ENCODE measurements around the gene TCF7L1. TPM values are rescaled to one million over a fixed set of nuclear protein-coding genes. Genes with fewer than 3 reads are reported as not detected.

The TCF7L1 gene
- total and polyA plus RNA-seq, 2 of the 13 experiments (the other 11 are each of a cell fraction or from before 2014, with no cell fraction given), result 0.04 to 0.15 TPM

DNA sequence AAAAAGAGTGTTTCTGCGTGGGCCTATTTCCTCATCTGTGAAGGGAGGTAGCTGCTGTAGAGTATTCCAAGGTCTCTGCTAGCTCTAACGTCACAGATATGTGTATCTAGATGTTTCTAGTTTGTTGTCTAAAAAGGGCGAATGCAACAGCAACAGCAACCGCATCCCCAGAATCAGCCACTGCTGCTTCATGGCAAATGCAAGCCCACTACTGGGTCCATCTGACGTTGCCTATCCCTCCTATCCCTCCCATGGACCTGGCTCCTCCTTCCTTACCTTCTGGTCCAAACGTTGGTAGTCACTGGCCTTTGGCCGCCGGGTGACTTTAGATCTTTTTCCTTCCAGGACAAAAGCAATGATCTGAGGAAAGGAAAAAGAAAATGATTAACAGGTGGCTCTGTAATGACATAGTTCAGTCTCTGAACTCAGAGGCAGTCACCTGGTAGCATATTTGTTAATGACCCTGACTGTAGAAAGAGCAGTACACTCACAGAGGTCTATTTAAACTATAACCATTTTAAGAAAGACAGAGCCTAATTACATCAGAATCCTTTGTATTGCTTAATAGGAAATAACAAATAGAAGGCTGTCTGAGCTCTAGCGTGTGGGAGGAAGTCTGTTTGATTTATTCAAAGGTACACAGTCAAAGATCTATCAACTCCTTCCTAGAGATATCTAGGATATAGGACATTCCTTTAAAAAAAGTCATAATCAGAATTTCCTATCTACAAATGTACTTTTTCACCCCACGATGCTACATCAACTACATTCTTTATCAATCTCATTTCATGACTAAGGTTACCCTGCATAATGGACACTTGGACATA lies 191.7 kb downstream of the TCF7L1 start (continued):
- TF ChIP-seq, protein P1, sequence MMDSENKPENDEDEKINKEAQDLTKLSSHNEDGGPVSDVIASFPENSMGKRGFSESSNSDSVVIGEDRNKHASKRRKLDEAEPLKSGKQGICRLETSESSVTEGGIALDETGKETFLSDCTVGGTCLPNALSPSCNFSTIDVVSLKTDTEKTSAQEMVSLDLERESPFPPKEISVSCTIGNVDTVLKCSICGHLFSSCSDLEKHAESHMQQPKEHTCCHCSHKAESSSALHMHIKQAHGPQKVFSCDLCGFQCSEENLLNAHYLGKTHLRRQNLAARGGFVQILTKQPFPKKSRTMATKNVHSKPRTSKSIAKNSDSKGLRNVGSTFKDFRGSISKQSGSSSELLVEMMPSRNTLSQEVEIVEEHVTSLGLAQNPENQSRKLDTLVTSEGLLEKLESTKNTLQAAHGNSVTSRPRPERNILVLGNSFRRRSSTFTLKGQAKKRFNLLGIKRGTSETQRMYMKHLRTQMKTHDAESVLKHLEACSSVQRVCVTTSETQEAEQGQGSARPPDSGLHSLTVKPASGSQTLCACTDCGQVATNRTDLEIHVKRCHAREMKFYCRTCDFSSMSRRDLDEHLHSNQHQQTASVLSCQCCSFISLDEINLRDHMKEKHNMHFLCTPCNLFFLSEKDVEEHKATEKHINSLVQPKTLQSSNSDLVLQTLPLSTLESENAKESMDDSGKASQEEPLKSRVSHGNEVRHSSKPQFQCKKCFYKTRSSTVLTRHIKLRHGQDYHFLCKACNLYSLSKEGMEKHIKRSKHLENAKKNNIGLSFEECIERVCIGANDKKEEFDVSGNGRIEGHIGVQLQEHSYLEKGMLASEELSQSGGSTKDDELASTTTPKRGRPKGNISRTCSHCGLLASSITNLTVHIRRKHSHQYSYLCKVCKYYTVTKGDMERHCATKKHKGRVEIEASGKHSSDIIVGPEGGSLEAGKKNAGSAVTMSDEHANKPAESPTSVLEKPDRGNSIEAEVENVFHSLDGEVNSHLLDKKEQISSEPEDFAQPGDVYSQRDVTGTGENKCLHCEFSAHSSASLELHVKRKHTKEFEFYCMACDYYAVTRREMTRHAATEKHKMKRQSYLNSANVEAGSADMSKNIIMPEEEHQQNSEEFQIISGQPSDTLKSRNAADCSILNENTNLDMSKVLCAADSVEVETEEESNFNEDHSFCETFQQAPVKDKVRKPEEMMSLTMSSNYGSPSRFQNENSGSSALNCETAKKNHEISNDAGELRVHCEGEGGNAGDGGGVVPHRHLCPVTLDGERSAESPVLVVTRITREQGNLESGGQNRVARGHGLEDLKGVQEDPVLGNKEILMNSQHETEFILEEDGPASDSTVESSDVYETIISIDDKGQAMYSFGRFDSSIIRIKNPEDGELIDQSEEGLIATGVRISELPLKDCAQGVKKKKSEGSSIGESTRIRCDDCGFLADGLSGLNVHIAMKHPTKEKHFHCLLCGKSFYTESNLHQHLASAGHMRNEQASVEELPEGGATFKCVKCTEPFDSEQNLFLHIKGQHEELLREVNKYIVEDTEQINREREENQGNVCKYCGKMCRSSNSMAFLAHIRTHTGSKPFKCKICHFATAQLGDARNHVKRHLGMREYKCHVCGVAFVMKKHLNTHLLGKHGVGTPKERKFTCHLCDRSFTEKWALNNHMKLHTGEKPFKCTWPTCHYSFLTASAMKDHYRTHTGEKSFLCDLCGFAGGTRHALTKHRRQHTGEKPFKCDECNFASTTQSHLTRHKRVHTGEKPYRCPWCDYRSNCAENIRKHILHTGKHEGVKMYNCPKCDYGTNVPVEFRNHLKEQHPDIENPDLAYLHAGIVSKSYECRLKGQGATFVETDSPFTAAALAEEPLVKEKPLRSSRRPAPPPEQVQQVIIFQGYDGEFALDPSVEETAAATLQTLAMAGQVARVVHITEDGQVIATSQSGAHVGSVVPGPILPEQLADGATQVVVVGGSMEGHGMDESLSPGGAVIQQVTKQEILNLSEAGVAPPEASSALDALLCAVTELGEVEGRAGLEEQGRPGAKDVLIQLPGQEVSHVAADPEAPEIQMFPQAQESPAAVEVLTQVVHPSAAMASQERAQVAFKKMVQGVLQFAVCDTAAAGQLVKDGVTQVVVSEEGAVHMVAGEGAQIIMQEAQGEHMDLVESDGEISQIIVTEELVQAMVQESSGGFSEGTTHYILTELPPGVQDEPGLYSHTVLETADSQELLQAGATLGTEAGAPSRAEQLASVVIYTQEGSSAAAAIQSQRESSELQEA (CRISPR knock-in tag; IDR thresholded peaks at IDR 0.05; ENCODE audit: not compliant biosample characterization), result no peak
- TF ChIP-seq CBX5 (CRISPR knock-in tag; IDR thresholded peaks at IDR 0.05; ENCODE audit: borderline replicate concordance) (peak; percentile 85; the same call in 1 of the 2 replicates), PPARG (CRISPR knock-in tag; conservative IDR thresholded peaks at IDR 0.05) (peak; percentile 95), TAF15 (IDR thresholded peaks at IDR 0.05; ENCODE audit: low read depth, low read length, poor library complexity, severe bottlenecking) (no peak), ZNF17 (CRISPR knock-in tag; IDR thresholded peaks at IDR 0.05) (no peak), SALL2 (CRISPR knock-in tag; IDR thresholded peaks at IDR 0.05) (0 out of 2 replicates have a peak, but pooled peaks have one; percentile 12), ARID4A (CRISPR knock-in tag; IDR thresholded peaks at IDR 0.05; ENCODE audit: borderline replicate concordance) (peak; percentile 75; the same call in 1 of the 2 replicates), ZNF781 (CRISPR knock-in tag; IDR thresholded peaks at IDR 0.05; ENCODE audit: borderline replicate concordance, not compliant biosample characterization) (peak; percentile 13), ZNF878 (CRISPR knock-in tag; IDR thresholded peaks at IDR 0.05) (peak; percentile 58; the same call in 1 of the 2 replicates), CCAR2 (optimal IDR thresholded peaks at IDR 0.05; ENCODE audit: low read depth, low read length) (no peak), ZNF598 (CRISPR knock-in tag; IDR thresholded peaks at IDR 0.05; ENCODE audit: borderline replicate concordance) (no peak)

Measured in HepG2 (cell line).